ENCODE measurements around the gene SLC35E1.

Gene SLC35E1

GRCh38 chr19:16573925-16574324, 1.7 kb upstream of the SLC35E1 start:
- Histone ChIP-seq H4K20me1 (ENCODE audit: insufficient read depth, low read length) (no peaks in the 10 kb centered on the region), H3K4me2 (ENCODE audit: low read length) (peak overlapping the region; percentile 90), H3K9me3 (ENCODE audit: low read length) (no peaks in the 10 kb centered on the region), H3K9me2 (ENCODE audit: low read depth, low read length) (no peaks in the 10 kb centered on the region), H3K4me3 (ENCODE audit: low read depth, low read length, poor library complexity, severe bottlenecking) (peak overlapping the region; percentile 78), H3K36me3 (ENCODE audit: insufficient read depth, low read length) (peaks cover 58% of the 10 kb centered on the region), H3F3A (ENCODE audit: insufficient read depth, low read length) (no peaks in the 10 kb centered on the region; the same call in 1 of the 2 replicates), H3K27me3 (ENCODE audit: insufficient read depth, low read length) (no peaks in the 10 kb centered on the region), H3K4me1 (ENCODE audit: insufficient read depth, low read length, severe bottlenecking) (peaks cover 37% of the 10 kb centered on the region), H3K79me2 (ENCODE audit: insufficient read depth, low read length) (peaks cover 7% of the 10 kb centered on the region), H2AFZ (ENCODE audit: low read length) (no peak overlapping the region), H3K9ac (ENCODE audit: low read length) (no peak overlapping the region), H3K27ac (ENCODE audit: low read depth, low read length, poor library complexity, severe bottlenecking) (no peak overlapping the region)
- TF ChIP-seq CTCF (IDR thresholded peaks at IDR 0.05; ENCODE audit: low read length) (no peak), EZH2 (IDR thresholded peaks at IDR 0.05; ENCODE audit: borderline replicate concordance, low read length) (no peak)

- no peaks in the 10 kb centered on the region for H4K20me1 ChIP-seq (ENCODE audit: insufficient read depth, low read length)
- H3K9me2 ChIP-seq (ENCODE audit: low read depth, low read length) = no peaks in the 10 kb centered on the region
- H3K4me1 ChIP-seq (ENCODE audit: insufficient read depth, low read length, severe bottlenecking) = peaks cover 37% of the 10 kb centered on the region
- H3K9me3 ChIP-seq (ENCODE audit: low read length) = no peaks in the 10 kb centered on the region
- H3K27ac ChIP-seq (ENCODE audit: low read depth, low read length, poor library complexity, severe bottlenecking) = no peak overlapping the region
- peaks cover 62% of the 10 kb centered on the region for H3K36me3 ChIP-seq (ENCODE audit: insufficient read depth, low read length)
- H3K4me3 ChIP-seq (ENCODE audit: low read depth, low read length, poor library complexity, severe bottlenecking) = peak overlapping the region; percentile 78
- H3F3A ChIP-seq (ENCODE audit: insufficient read depth, low read length) = no peaks in the 10 kb centered on the region; the same call in 1 of the 2 replicates
- H3K4me2 ChIP-seq (ENCODE audit: low read length) = peak overlapping the region; percentile 90
- TF ChIP-seq EZH2 (IDR thresholded peaks at IDR 0.05; ENCODE audit: borderline replicate concordance, low read length) = no peak
- no peak for TF ChIP-seq CTCF (IDR thresholded peaks at IDR 0.05; ENCODE audit: low read length)
- no peaks in the 10 kb centered on the region for H3K27me3 ChIP-seq (ENCODE audit: insufficient read depth, low read length)
- peaks cover 7% of the 10 kb centered on the region for H3K79me2 ChIP-seq (ENCODE audit: insufficient read depth, low read length)
- H3K9ac ChIP-seq (ENCODE audit: low read length) = peak overlapping the region; percentile 75; the same call in 1 of the 2 replicates
- H2AFZ ChIP-seq (ENCODE audit: low read length) = no peak overlapping the region
These were observed 1.1 kb upstream of the SLC35E1 start for GRCh38 chr19:16573296-16573695.

- Histone ChIP-seq H3K4me1 (ENCODE audit: insufficient read depth, low read length, severe bottlenecking) (peaks cover 37% of the 10 kb centered on the region), H3K4me2 (ENCODE audit: low read length) (peak overlapping the region; percentile 95), H3K9ac (ENCODE audit: low read length) (peak overlapping the region; percentile 83), H3F3A (ENCODE audit: insufficient read depth, low read length) (no peaks in the 10 kb centered on the region; the same call in 1 of the 2 replicates), H3K79me2 (ENCODE audit: insufficient read depth, low read length) (peaks cover 7% of the 10 kb centered on the region), H3K27ac (ENCODE audit: low read depth, low read length, poor library complexity, severe bottlenecking) (no peak overlapping the region), H3K4me3 (ENCODE audit: low read depth, low read length, poor library complexity, severe bottlenecking) (peak overlapping the region; percentile 88), H3K9me3 (ENCODE audit: low read length) (no peaks in the 10 kb centered on the region), H4K20me1 (ENCODE audit: insufficient read depth, low read length) (no peaks in the 10 kb centered on the region), H3K9me2 (ENCODE audit: low read depth, low read length) (no peaks in the 10 kb centered on the region), H2AFZ (ENCODE audit: low read length) (no peak overlapping the region), H3K27me3 (ENCODE audit: insufficient read depth, low read length) (no peaks in the 10 kb centered on the region), H3K36me3 (ENCODE audit: insufficient read depth, low read length) (peaks cover 62% of the 10 kb centered on the region)
- TF ChIP-seq CTCF (IDR thresholded peaks at IDR 0.05; ENCODE audit: low read length) = no peak
- no peak for TF ChIP-seq EZH2 (IDR thresholded peaks at IDR 0.05; ENCODE audit: borderline replicate concordance, low read length)
These were observed 338 bp downstream of the SLC35E1 start for GRCh38 chr19:16571822-16572331.

All from OCI-LY1 (cell line).